ENCODE measurements around the gene GOLGA1.

GRCh38 chr9:124852121-124852828, 88.6 kb downstream of the GOLGA1 start:
- TF ChIP-seq POLR2A (IDR thresholded peaks at IDR 0.05; ENCODE audit: low read depth, low read length) (no peak), POLR2AphosphoS5 (IDR thresholded peaks at IDR 0.05; ENCODE audit: low read depth, low read length) (no peak)

Data from GM12892 (cell line).